Fibroblast of the aortic adventitia (primary cell): Measurements from ENCODE around the gene CTBP2. TPM values are rescaled to one million over a fixed set of nuclear protein-coding genes. Genes with fewer than 3 reads are reported as not detected.
A peak's percentile ranks its signal among the peaks of the same experiment; 100 is the strongest.

Experiments
- DNase-seq: peaks from one replicate; pipeline ENCODE4 v3.0.0-alpha.2; 2010; ENCODE audit warnings: low read depth
- H3K4me3 ChIP-seq: 2 replicates; pipeline ENCODE4 v1.5.1; 2011; ENCODE audit warnings: low read depth, mild to moderate bottlenecking, control low read depth, low read length, moderate library complexity
- total RNA-seq: library from RNA; depleted of rRNA; stranded (reverse); fragments of >200 nt; gene quantifications from 2 replicates; pipeline ENCODE4 v1.2.3, GENCODE V29; 2012; ENCODE audit warnings: low replicate concordance
- TF ChIP-seq, protein P1 (sequence below): IDR thresholded peaks from 2 replicates; pipeline ENCODE4 v1.5.1; 2011; ENCODE audit warnings: mild to moderate bottlenecking, low read length, control low read depth, inconsistent platforms; ENCODE audit not compliant: insufficient read depth

The CTBP2 gene
- total RNA-seq, 1 donor = 45.4 TPM

DNA sequence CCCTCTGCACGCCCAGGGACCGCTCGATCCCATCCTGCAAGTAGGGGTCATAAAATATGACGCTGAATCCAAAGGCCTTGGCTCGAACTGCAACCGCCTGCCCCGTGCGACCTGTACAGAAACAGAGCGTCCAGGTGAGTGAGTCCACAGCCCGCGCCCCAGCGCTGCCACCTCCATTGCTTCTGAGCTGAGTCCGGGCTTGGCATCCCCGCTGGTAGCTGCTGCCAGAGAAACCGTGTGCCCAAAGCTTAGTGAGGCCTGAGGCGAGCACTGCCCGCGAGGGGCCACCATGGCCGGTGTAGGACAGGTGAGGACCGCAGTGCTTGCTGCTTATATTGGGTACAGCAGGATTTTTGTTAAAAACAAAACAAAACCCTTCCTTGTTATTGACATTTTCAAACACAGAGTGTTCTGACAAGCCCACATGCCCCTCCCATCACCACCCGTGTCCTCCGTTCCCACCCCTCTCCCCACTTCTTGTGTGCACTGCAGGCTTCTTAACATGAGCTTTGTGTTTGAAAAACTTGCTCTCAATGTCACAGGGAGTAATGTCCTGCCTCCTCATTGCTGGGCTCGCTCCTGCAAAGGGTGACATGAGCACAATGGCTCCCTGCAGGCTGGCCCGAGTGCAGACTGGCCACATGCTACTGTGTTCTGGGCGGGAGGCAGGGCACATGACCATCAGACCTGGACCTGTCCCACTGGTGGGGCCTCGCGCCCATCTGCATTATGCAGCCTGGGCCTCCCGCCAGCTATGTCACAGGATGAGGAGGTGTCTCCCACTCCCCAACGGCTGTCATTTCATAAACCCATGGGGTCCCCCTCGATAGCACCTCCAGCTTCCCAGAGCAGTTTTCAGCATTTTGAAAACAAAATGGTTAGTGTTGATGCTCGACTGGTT lies 165.5 kb downstream of the CTBP2 start:
- DNase-seq = no peak
- H3K4me3 ChIP-seq = no peak overlapping the region
- TF ChIP-seq, protein P1, sequence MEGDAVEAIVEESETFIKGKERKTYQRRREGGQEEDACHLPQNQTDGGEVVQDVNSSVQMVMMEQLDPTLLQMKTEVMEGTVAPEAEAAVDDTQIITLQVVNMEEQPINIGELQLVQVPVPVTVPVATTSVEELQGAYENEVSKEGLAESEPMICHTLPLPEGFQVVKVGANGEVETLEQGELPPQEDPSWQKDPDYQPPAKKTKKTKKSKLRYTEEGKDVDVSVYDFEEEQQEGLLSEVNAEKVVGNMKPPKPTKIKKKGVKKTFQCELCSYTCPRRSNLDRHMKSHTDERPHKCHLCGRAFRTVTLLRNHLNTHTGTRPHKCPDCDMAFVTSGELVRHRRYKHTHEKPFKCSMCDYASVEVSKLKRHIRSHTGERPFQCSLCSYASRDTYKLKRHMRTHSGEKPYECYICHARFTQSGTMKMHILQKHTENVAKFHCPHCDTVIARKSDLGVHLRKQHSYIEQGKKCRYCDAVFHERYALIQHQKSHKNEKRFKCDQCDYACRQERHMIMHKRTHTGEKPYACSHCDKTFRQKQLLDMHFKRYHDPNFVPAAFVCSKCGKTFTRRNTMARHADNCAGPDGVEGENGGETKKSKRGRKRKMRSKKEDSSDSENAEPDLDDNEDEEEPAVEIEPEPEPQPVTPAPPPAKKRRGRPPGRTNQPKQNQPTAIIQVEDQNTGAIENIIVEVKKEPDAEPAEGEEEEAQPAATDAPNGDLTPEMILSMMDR = no peak

DNA sequence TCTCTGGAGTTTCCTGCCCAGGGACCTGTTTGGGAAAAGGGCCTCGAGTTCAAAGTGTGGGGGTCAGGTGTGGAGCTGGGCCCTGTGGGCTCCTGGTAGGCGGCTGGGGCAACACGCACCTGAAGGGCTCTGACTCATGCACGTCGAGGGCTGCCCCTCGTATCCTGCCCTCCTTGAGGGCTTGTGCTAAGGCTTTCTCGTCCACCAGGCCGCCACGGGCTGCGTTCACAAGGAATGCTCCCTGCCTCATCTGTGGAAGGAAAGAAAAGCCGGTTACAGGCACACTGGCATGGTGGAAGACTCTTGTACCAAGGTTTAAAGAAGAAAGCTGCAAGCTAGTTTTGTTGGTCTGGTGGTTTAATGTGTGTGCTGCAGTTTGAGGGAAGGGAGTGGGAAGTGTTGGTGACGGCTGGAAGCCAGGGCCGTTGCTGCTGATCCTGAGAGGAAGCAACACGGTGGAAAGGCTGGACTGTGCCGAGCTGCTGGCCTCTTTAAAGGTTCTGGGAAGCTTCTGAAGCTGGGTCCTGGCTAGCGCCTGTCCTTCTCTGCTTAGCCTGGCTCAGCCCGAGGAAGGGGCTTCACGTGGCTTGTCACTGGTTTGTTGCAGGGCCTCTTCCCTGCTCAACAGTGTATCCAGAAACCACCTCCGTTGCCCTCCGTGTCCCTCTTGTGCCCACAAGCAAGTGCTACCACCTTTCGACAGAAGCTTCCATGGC lies 166.5 kb downstream of the CTBP2 start:
- TF ChIP-seq, protein P1 = no peak
- no peak overlapping the region for H3K4me3 ChIP-seq
- no peak for DNase-seq

DNA sequence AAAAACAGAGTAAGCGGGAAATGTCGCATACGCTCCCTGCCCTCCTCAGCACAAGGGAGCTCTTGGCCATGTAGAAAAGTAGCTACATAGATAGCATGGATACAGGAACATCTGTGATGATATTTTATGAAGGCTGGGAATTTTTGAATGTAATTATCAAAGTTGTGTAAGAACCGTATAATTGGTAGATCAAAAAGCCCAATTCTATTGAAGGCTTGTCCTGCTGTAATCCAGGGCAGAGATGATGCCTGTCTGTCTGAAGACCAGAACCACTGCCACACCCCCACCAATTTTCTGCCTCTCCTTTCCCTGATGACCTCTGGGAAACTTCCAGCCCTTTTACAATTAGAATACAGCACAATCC lies 167.0 kb downstream of the CTBP2 start:
- TF ChIP-seq, protein P1 = no peak
- no peak for DNase-seq
- H3K4me3 ChIP-seq = no peak overlapping the region

DNA sequence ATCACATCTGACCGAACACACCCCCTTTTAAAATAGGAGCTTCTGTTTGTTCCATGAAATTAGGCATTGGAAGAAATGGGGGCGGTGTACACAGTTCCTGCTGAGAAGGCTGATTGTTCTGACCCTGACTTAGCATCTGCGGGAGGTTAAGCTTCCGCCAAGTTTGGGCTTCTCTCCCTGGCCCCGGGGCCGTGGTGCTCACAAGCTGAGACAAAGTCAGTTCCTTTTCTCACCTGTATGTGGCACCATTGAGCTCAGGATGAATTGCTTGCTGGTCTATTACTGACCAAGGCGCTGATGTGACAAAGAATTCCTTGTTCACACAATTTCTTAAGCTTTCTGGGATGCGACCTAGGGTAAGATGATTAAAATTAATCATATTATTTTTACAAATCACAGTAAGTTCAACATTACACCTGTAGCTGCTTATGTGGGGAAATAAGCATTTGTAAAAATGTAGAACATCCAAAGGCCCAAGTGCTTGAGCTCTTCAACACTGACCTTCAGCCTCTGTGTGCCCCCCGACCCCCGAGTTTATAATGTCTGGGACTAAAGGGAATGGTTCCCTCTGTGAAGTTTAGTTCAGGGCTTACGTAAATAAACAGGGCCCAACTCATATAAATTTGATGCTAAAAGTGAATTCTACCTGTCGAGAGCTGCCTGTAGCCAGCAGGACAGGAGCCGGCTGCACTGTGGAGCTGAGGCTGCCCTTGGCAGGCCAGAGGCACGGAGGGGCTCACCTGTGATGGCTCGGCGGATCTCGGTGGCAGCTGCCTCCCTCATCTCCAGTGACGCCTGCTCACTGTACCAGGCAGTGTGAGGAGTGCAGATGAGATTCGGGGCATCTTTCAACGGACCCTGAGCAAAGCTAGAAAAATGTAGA lies 167.7 kb downstream of the CTBP2 start:
- no peak overlapping the region for H3K4me3 ChIP-seq
- TF ChIP-seq, protein P1 = peak; percentile 63
- peak; percentile 75 for DNase-seq

DNA sequence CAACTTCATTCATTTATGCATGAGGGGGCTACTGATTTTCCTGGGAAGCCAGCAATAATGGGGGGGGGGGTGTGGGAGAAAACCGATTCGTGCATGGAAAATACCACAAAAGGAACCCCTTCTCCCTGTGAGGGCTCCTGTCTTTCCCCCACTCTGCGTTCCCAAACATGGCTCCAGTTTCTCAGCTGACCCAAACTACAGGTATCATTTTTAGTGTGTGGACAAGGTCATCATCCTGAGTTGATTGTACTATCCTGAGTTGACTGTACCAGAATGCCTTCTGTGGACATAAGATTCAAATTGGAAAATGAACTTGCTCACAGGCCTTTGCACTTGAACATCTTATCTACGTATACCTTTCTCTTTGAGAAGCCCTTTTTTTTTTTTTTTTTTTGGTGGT lies 168.5 kb downstream of the CTBP2 start:
- TF ChIP-seq, protein P1 = no peak
- no peak for DNase-seq
- no peak overlapping the region for H3K4me3 ChIP-seq
